HG03439 (cell line): ENCODE results near the gene ELMOD3.
"Not testable (repeated sequence)": the region's sequence is repeated elsewhere in the genome, so short reads cannot be mapped to it uniquely, and the experiment has no call there.

Experiments
- ATAC-seq: cut with Tn5 transposase; IDR thresholded peaks from one replicate; pipeline ENCODE4 v1.9.1; 2021; ENCODE audit warnings: mild to moderate bottlenecking, moderate library complexity; ENCODE audit not compliant: unreplicated experiment

Gene ELMOD3

GRCh38 chr2:85400541-85401463 is 46.2 kb downstream of the ELMOD3 start:
- no peak for ATAC-seq

GRCh38 chr2:85401464-85401805 is 46.9 kb downstream of the ELMOD3 start:
- ATAC-seq = no peak

- ATAC-seq = no peak
These were observed 47.3 kb downstream of the ELMOD3 start for GRCh38 chr2:85401844-85402243.

GRCh38 chr2:85405201-85406059 is 50.9 kb downstream of the ELMOD3 start:
- no peak for ATAC-seq

GRCh38 chr2:85409845-85410583 is 55.4 kb downstream of the ELMOD3 start, which contains the start of gene CAPG:
TSS of gene CAPG (minus strand) at chr2:85410366. CDS start at chr2:85402145, 8,221 bp downstream.
- ATAC-seq = no peak

GRCh38 chr2:85410584-85411404 is 56.2 kb downstream of the ELMOD3 start:
- no peak for ATAC-seq

GRCh38 chr2:85411405-85411748 is 56.8 kb downstream of the ELMOD3 start:
- no peak for ATAC-seq

- no peak for ATAC-seq
These were observed 59.2 kb downstream of the ELMOD3 start for GRCh38 chr2:85413592-85414420.

GRCh38 chr2:85414421-85414759 is 59.8 kb downstream of the ELMOD3 start:
- not testable (repeated sequence) for ATAC-seq

- ATAC-seq = no peak
These were observed 60.4 kb downstream of the ELMOD3 start for GRCh38 chr2:85414761-85415553.

GRCh38 chr2:85415980-85416650 is 61.5 kb downstream of the ELMOD3 start:
- no peak for ATAC-seq

- ATAC-seq = peak; percentile 70
These were observed 63.8 kb downstream of the ELMOD3 start, which contains the start of gene SH2D6 for GRCh38 chr2:85418132-85419008. TSS of gene SH2D6 (plus strand) at chr2:85418714. CDS start at chr2:85429466, 10,752 bp downstream.

- peak; percentile 9 for ATAC-seq
These were observed 64.6 kb downstream of the ELMOD3 start for GRCh38 chr2:85419009-85419675.

- peak; percentile 69 for ATAC-seq
These were observed 66.1 kb downstream of the ELMOD3 start for GRCh38 chr2:85420536-85421259.

- ATAC-seq = no peak
These were observed 66.9 kb downstream of the ELMOD3 start for GRCh38 chr2:85421260-85422071.
